GM12891 (cell line): Measurements from ENCODE around the gene SHC4.

Source experiments
- DNase-seq: peaks from one replicate; pipeline ENCODE4 v3.0.0; 2011; ENCODE audit warnings: low spot score; ENCODE audit not compliant: insufficient read length
- FAIRE-seq: peaks from 2 replicates; lab custom pipeline; 2011; peaks lifted over from hg19 to GRCh38; lab: Jason Lieb, UNC
- PAX5 ChIP-seq: IDR thresholded peaks from 2 replicates; pipeline ENCODE4 v1.6.1; 2011; ENCODE audit warnings: low read length, moderate library complexity, mild to moderate bottlenecking; ENCODE audit not compliant: insufficient read depth, severe bottlenecking
- POLR2A ChIP-seq: IDR thresholded peaks from 2 replicates; pipeline ENCODE4 v1.6.1; 2011; ENCODE audit warnings: low read depth, low read length, control low read depth
- POLR2AphosphoS5 ChIP-seq: IDR thresholded peaks from 2 replicates; pipeline ENCODE4 v1.6.1; 2011; ENCODE audit warnings: low read depth, low read length, control low read depth
- POU2F2 ChIP-seq: IDR thresholded peaks from 2 replicates; pipeline ENCODE4 v1.6.1; 2011; ENCODE audit warnings: low read depth, mild to moderate bottlenecking, control low read depth, low read length, moderate library complexity
- SPI1 ChIP-seq: IDR thresholded peaks from 2 replicates; pipeline ENCODE4 v1.6.1; 2011; ENCODE audit warnings: low read depth, low read length, control low read depth
- TAF1 ChIP-seq: IDR thresholded peaks from 2 replicates; pipeline ENCODE4 v1.6.1; 2011; ENCODE audit warnings: low read depth, low read length, control low read depth

Gene SHC4

GRCh38 chr15:48905847-48906246 lies 57.9 kb downstream of the SHC4 start:
- TF ChIP-seq POU2F2 (no peak), POLR2A (no peak), SPI1 (no peak), TAF1 (no peak), POLR2AphosphoS5 (no peak), PAX5 (no peak)
- FAIRE-seq = no peak
- no peak for DNase-seq

GRCh38 chr15:48905216-48905615 lies 58.5 kb downstream of the SHC4 start:
- TF ChIP-seq SPI1 (no peak), TAF1 (no peak), POU2F2 (no peak), POLR2AphosphoS5 (no peak), POLR2A (no peak), PAX5 (no peak)
- no peak for DNase-seq
- FAIRE-seq = no peak

GRCh38 chr15:48904758-48905157 lies 59.0 kb downstream of the SHC4 start:
- DNase-seq (no peak), FAIRE-seq (no peak)
- no peak for TF ChIP-seq POU2F2
- TF ChIP-seq POLR2A = no peak

GRCh38 chr15:48899793-48900192 lies 63.9 kb downstream of the SHC4 start:
- no peak for DNase-seq
- TF ChIP-seq POLR2AphosphoS5 = no peak
- TF ChIP-seq PAX5 = no peak
- no peak for TF ChIP-seq TAF1
- no peak for TF ChIP-seq SPI1
- TF ChIP-seq POU2F2 = no peak
- TF ChIP-seq POLR2A = no peak
- FAIRE-seq = no peak

GRCh38 chr15:48898446-48898845 lies 65.3 kb downstream of the SHC4 start:
- DNase-seq (no peak), FAIRE-seq (no peak)
- TF ChIP-seq POLR2A (no peak), POU2F2 (no peak), POLR2AphosphoS5 (no peak), SPI1 (no peak), TAF1 (no peak), PAX5 (no peak)

DNA sequence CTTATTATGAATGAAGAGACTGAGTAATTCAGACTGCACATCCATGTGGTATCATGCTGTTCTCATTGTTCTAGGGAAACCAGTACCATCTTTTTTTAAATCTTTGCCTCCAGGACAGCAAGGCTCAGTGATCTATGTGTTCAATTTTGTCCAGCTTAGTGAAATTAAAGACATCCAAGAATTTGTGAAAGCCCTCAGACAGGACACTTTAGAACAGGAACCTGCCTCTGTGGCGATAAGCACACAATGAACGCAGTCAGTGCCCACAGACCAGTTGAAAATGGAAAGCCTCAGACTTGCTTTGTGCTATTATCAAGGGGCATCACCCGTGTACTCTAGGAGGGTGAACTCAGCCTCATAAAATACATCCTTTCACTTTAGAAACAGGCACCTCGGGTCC lies 65.7 kb downstream of the SHC4 start:
- DNase-seq (no peak), FAIRE-seq (no peak)
- TF ChIP-seq TAF1 = no peak
- TF ChIP-seq POU2F2 = no peak
- no peak for TF ChIP-seq PAX5
- no peak for TF ChIP-seq POLR2A
- TF ChIP-seq POLR2AphosphoS5 = no peak
- no peak for TF ChIP-seq SPI1

DNA sequence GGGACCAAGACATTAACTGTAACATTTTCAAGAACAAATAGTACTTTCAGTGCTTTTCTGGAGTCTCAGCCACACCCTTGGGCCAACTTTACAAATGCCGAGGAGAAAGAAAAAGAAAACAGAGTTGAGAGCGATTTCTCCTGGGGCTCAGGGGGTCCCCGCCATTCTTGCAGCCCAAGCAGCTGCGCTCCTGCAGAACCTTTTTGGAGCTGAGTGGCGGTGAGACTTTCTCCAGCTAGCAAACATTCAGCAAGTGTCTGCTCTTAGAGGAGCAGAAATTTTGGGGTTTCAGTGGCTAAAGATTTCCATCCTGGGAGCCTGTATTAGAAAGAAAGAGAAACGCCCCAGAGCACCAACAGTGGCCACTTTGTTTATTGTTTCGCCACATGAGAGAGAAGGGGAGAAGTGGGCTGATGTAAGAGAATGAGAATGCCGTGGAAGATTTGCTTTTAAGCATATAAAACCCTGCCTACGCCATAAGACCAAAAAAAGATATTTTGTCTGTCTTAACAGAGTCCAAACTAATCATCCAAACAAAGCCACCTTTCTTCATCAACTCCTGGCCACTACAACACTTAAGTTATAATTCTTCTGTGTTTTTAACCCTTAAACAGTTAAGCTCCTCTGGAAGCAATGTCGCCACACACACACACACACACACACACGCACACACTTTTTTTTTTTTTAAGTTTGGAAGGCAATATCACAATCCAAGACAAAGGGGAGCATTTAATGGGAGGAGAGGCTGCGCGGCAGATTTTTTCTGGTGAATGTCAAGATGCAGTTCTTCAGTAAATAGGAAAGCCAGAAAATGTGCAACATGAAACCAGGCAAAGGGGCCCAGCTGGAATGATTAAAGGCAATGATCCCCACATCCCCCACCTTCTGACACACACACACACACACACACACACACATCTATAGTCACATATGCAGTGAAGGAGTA lies 66.6 kb downstream of the SHC4 start:
- TF ChIP-seq POLR2AphosphoS5 = no peak
- TF ChIP-seq POU2F2 = no peak
- TF ChIP-seq PAX5 = no peak
- no peak for TF ChIP-seq SPI1
- no peak for TF ChIP-seq TAF1
- no peak for TF ChIP-seq POLR2A
- DNase-seq (no peak), FAIRE-seq (no peak)

DNA sequence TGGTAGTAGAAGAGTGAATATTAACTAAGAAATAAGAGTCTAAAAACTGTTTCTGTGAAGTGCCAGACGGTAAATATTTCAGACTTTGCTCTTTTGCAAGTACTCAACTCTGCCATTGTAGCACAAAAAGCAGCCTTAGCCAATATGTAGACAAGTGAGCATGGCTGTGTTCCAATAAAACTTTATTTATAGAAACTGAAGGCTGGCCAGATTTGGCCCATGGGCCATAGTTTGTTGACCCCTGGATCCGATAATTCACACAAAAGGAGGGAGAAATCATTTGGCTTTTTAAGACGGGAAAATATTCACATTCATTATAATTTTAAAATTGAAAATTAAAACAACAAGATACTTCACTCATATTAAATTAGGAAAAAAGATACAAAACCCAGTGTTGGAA lies 70.4 kb downstream of the SHC4 start:
- FAIRE-seq = no peak
- TF ChIP-seq POLR2AphosphoS5 (no peak), POU2F2 (no peak), SPI1 (no peak), POLR2A (no peak), TAF1 (no peak), PAX5 (no peak)

DNA sequence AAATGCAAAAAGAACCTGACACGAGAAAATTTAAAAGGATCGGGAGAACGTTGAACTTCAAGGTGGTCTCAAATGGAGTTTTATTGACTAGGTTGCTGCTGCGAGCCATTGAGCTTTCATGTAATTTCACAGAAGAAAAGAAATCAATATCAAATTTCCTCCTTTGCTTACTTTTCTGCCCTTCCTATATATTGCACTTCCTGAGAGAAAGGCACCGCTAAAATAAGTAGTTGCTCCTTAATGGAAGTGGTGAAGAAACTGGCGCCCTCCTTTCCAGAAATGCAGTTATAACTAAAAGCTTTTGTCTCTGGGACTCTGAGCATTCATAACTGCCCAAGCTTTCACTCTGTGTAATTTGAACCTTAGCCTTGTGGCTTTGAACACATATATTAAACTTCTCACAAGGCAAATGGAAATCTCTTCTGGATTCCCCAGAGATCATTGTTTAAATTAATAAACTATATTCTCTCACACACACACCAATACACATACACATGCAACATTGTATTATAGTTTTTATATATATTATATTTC lies 72.4 kb downstream of the SHC4 start:
- FAIRE-seq (no peak), DNase-seq (no peak)
- TF ChIP-seq PAX5 (no peak), POU2F2 (no peak), TAF1 (no peak), POLR2AphosphoS5 (no peak), POLR2A (no peak), SPI1 (no peak)

More for the DNA sequence above, 70.4 kb downstream of the SHC4 start:
- no peak for DNase-seq
